ENCODE measurements around the gene MMP24.
A peak's percentile ranks its signal among the peaks of the same experiment; 100 is the strongest.

Gene MMP24

DNA sequence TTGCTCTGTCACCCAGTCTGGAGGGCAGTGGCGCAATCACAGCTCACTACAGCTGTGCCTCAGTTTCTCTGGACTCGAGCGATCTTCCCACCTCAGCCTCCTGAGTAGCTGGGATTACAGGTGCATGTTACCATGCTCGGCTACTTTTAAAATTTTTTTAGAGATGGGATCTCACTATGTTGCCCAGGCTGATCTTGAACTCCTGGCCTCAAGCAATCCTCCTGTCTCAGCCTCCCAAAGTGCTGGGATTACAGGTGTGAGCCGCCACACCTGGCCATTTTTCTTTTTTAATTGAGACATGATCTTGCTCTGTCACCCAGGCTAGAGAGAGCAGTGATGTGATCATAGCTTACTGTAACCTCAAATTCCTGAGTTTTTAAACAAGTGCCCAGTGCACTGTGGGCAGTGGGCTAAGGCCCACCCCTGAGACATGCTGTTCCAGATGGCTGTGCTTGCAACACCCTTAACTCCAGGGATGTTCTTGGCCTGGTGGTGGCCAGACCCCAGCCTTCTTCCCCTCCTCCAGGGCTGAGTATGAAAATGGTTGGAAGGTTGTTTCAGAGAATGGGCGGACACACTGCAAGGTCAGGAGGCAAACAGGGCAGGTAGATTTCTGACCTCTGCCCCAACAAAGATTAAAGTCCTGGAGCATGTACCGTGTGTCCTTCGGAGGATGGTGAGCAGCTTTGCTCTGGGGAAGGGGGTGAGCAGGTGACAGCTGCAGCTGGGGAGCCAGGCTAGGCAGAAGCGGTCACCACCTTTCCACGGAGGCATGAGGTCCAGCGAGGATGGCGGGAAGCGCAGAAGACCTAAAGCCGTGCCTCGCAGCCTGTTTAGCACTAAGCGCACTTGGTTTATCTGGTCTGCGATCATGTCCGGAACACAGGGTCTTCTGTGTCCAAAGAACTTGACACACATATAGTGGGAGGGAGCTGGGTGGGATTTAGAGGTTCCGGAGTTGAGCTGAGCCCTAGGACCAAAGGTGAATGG lies 67.1 kb downstream of the MMP24 start:
- DNase-seq (ENCODE audit: low read depth, low spot score), result no peak

GRCh38 chr20:35294293-35294685 lies 67.8 kb downstream of the MMP24 start:
- DNase-seq (ENCODE audit: low read depth, low spot score), result no peak

GRCh38 chr20:35295058-35295457 lies 68.6 kb downstream of the MMP24 start:
- no peak for DNase-seq (ENCODE audit: low read depth, low spot score)

GRCh38 chr20:35295674-35296073 lies 69.2 kb downstream of the MMP24 start:
- no peak for DNase-seq (ENCODE audit: low read depth, low spot score)

GRCh38 chr20:35296101-35296554 lies 69.6 kb downstream of the MMP24 start:
- DNase-seq (ENCODE audit: low read depth, low spot score), result no peak

DNA sequence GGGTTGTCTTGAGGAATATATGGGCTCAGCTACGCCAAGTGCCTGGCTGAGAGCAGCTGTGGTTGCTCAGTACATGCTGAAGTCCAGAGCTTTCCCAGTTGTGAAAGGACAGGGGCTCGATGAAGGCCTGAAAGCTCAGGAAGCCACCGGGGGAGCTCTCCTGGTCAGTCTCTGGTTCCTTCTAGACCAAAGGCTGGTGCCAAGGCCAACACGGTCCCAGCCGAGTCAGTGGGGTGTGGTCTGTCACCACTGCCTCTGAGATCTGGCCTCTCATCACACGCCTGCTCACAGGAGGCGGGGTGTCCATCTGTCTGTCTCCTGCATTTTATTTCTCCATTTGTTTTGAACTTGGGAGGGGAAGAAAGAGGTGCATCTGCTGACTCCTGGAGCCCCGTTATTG lies 70.7 kb downstream of the MMP24 start:
- DNase-seq (ENCODE audit: low read depth, low spot score), result no peak

DNA sequence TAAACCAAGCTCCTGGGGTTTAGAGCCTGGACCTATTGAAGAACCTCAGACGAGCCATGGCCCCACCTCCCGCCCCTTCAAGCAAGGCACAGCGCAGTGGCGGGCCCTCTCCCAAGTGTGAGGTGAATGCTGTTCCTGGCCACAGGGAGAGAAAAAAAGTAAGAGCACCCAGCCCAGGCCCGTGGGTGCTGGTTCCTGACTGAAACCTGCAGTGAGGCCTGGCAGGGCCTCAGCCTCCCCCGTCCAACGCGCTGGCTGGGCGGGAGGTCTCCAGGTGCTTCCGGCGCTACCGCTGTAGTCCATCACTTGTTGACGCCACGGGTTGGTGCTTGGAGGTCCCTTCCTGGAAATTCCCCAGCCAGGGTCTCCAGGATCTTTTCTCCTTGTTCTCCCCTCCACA lies 71.2 kb downstream of the MMP24 start:
- DNase-seq (ENCODE audit: low read depth, low spot score), result no peak

- DNase-seq (ENCODE audit: low read depth, low spot score), result no peak
These were observed 71.8 kb downstream of the MMP24 start for GRCh38 chr20:35298264-35298663.

DNA sequence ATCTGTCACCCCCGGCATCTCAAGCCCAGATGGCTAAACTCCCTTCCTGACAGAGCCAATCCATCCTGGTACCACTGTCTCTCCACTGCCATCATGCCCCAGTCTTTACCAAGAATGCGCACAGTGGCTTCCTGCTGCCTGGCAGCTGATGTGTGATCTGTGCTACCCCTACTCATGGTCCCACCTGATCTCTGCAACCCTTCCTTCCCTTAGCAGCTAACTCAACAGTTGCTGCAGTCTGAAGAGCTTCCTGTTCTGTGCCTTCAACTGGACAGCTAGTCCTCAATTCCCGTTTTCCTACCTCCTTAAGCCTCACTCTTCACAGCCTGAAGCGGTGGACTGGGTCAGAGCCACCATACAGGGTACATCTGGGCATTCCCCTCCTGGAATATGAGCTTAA lies 73.3 kb downstream of the MMP24 start:
- no peak for DNase-seq (ENCODE audit: low read depth, low spot score)

DNA sequence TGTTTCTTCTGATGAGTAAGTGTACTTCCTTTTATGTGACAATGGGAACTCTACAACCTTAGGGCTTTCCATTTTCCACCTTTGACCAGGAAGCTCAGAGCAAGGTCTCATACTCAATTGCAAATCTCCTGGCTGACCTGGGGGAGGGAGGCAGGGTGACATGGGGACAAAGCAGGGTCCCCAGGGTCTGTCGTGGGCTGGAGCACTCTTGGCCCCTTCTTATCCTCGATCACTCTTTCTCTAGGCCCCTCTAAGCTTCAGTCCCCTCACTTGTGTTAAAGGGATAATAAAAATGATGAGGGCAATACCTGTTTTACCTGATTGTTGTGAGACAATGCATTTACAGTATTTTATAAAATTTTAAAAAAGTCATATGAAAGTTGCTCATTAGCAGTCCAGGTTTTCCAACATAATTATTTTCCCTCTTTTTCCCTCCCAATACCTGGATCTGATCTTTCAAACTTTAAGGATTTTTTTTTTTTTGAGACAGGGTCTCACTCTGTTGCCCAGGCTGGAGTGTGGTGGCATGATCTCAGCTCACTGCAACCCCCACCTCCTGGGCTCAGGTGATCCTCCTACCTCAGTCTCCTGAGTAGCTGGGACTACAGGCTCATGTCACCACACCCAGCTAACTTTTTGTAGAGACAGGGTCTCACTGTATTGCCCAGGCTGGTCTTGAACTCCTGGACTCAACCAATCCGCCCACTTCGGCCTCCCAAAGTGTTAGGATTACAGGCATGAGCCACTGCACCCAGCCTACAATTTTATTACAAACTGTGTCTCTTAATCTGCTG lies 74.2 kb downstream of the MMP24 start:
- DNase-seq (ENCODE audit: low read depth, low spot score), result no peak

GRCh38 chr20:35301426-35301825 lies 74.9 kb downstream of the MMP24 start:
- DNase-seq (ENCODE audit: low read depth, low spot score), result no peak

GRCh38 chr20:35302421-35303335 lies 76.2 kb downstream of the MMP24 start:
- no peak for DNase-seq (ENCODE audit: low read depth, low spot score)

GRCh38 chr20:35303382-35303734 lies 76.9 kb downstream of the MMP24 start:
- no peak for DNase-seq (ENCODE audit: low read depth, low spot score)

GRCh38 chr20:35303735-35304491 lies 77.4 kb downstream of the MMP24 start:
- DNase-seq (ENCODE audit: low read depth, low spot score), result peak; percentile 61

GRCh38 chr20:35304956-35305355 lies 78.5 kb downstream of the MMP24 start:
- no peak for DNase-seq (ENCODE audit: low read depth, low spot score)

DNA sequence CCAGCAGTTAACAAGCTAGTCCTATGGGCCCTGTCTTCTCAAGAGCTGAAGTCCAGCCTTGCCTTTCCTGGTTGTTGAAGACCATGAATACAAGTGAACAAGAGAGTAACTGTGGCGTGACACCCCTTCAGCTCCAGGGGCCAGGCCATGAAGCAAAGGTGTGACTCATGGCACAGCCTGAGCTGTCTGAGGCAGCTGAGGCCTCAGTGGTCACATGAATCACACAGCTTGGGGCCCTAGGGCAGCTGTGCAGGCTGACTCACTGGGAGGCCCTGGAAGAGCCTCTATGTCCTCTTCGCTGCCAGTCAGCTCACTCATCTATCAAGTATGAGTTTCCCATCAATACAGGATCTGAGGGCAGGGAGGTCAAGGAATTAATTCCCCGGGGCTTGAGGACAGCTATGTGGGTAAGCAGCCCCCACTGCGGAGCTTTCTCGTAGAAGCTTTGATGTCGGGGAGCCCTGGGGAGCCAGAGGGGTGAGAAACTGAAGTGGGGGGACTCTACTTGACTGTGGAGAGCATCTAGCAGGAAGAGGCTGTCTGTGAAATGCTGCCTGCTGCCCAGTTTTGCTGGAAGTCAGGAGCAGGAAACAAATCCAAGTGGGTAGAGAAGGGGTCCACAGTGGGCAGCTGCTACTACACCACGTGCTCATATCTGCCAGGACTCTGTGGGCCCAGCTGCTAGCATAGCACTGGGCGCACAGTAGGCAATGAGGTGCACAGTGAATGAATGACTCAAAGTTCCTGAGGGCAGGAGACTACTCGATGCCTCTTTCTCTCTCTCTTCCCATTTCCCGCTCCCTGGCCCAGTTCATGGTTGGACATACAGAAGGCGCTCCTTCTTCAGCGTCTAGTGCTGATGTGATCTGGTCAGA lies 79.4 kb downstream of the MMP24 start:
- peak; percentile 96 for DNase-seq (ENCODE audit: low read depth, low spot score)

GRCh38 chr20:35306931-35307517 lies 80.5 kb downstream of the MMP24 start:
- no peak for DNase-seq (ENCODE audit: low read depth, low spot score)

GRCh38 chr20:35307666-35308653 lies 81.5 kb downstream of the MMP24 start:
- DNase-seq (ENCODE audit: low read depth, low spot score), result no peak
